HEK293 (cell line): Measurements from ENCODE around the gene BBS9.

Experiments used
- CTCF ChIA-PET: fragments of 350-600 bp; formaldehyde crosslinking; extraction: SDS; loops from one replicate; lab custom pipeline; 2021; ENCODE audit warnings: antibody characterized with exemption; lab: Yijun Ruan, JAX
- POLR2A ChIA-PET: fragments of 300-600 bp; formaldehyde crosslinking; extraction: SDS; loops from one replicate; lab custom pipeline; 2020; ENCODE audit warnings: antibody characterized with exemption, inconsistent platforms; lab: Yijun Ruan, JAX
- H3K27ac ChIP-seq: fragments of 200-500 bp; sonication (Bioruptor generic); 2 replicates; pipeline ENCODE4 v1.5.1; 2014; ENCODE audit warnings: low read depth, low read length, control low read depth, inconsistent platforms; ENCODE audit errors: extremely low read depth
- H3K36me3 ChIP-seq, 2 experiments: fragments of 200-500 bp in 1 of 2; sonication (Bioruptor generic) in 1 of 2; 1 replicate in 1 of 2; 2 replicates in 1 of 2; pipeline ENCODE4 v1.5.1; 2014 to 2017; ENCODE audit warnings: inconsistent platforms in 2 of 2, low read length in 2 of 2; ENCODE audit not compliant: control insufficient read depth in 2 of 2, insufficient read depth in 1 of 2
- H3K4me1 ChIP-seq: fragments of 200-500 bp; sonication (Bioruptor generic); 2 replicates; pipeline ENCODE4 v1.5.1; 2014; ENCODE audit warnings: mild to moderate bottlenecking, low read length, inconsistent platforms; ENCODE audit not compliant: control insufficient read depth, insufficient read depth
- H3K4me3 ChIP-seq: 2 replicates; pipeline ENCODE4 v1.5.1; 2011; ENCODE audit warnings: low read depth, mild to moderate bottlenecking, control low read depth, low read length, moderate library complexity
- H3K9me3 ChIP-seq: fragments of 200-500 bp; sonication (Bioruptor generic); 2 replicates; pipeline ENCODE4 v1.5.1; 2014; ENCODE audit warnings: low read depth, low read length, inconsistent platforms; ENCODE audit not compliant: control insufficient read depth, insufficient read depth
- EGR2 ChIP-seq: fragments of 450-650 bp; formaldehyde crosslinking; IDR thresholded peaks from 2 replicates; pipeline ENCODE4 v1.5.1; 2016; ENCODE audit warnings: low read depth, missing biosample characterization, missing genetic modification characterization
- GFI1B ChIP-seq: fragments of 450-650 bp; formaldehyde crosslinking; IDR thresholded peaks from 2 replicates; pipeline ENCODE4 v1.5.1; 2016; ENCODE audit warnings: missing biosample characterization, missing genetic modification characterization
- KLF8 ChIP-seq: fragments of 450-650 bp; formaldehyde crosslinking; IDR thresholded peaks from 2 replicates; pipeline ENCODE4 v1.5.1; 2016; ENCODE audit warnings: missing biosample characterization, missing genetic modification characterization
- KLF9 ChIP-seq: fragments of 450-650 bp; formaldehyde crosslinking; IDR thresholded peaks from 2 replicates; pipeline ENCODE4 v1.5.1; 2016; ENCODE audit warnings: missing biosample characterization, missing genetic modification characterization, low read depth
- ZNF148 ChIP-seq: fragments of 450-650 bp; formaldehyde crosslinking; IDR thresholded peaks from 2 replicates; pipeline ENCODE4 v1.5.0; 2017; ENCODE audit warnings: missing biosample characterization, missing genetic modification characterization, borderline replicate concordance
- ZNF16 ChIP-seq: fragments of 450-650 bp; formaldehyde crosslinking; IDR thresholded peaks from 2 replicates; pipeline ENCODE4 v1.5.1; 2016; ENCODE audit warnings: low read depth, missing biosample characterization, missing genetic modification characterization
- ZNF211 ChIP-seq: fragments of 450-650 bp; formaldehyde crosslinking; IDR thresholded peaks from 2 replicates; pipeline ENCODE4 v1.5.1; 2016; ENCODE audit warnings: low read depth, missing biosample characterization, missing genetic modification characterization
- ZNF23 ChIP-seq: fragments of 450-650 bp; formaldehyde crosslinking; IDR thresholded peaks from 2 replicates; pipeline ENCODE4 v1.5.1; 2016; ENCODE audit warnings: missing biosample characterization, missing genetic modification characterization, borderline replicate concordance
- ZNF274 ChIP-seq, 2 experiments: fragments of 200-500 bp in 1 of 2; fragments of 450-650 bp in 1 of 2; sonication (Bioruptor generic) in 1 of 2; formaldehyde crosslinking in 1 of 2; IDR thresholded peaks; 2 replicates each; pipeline versions ENCODE4 v1.5.1 to v1.6.1; 2014 to 2016; ENCODE audit warnings: borderline replicate concordance in 1 of 2, inconsistent platforms in 1 of 2, low read length in 1 of 2, missing biosample characterization in 1 of 2, missing genetic modification characterization in 1 of 2
- ZNF37A ChIP-seq: fragments of 450-650 bp; IDR thresholded peaks from 2 replicates; pipeline ENCODE4 v1.5.1; 2018; ENCODE audit warnings: missing biosample characterization, missing genetic modification characterization
- ZNF473 ChIP-seq: fragments of 450-650 bp; formaldehyde crosslinking; IDR thresholded peaks from 2 replicates; pipeline ENCODE4 v1.5.1; 2017; ENCODE audit warnings: missing biosample characterization, missing genetic modification characterization
- ZNF549 ChIP-seq: fragments of 450-650 bp; IDR thresholded peaks from 2 replicates; pipeline ENCODE4 v1.5.1; 2018; ENCODE audit warnings: missing biosample characterization, missing genetic modification characterization, mild to moderate bottlenecking, inconsistent platforms, moderate library complexity
- ZNF585B ChIP-seq: fragments of 450-650 bp; formaldehyde crosslinking; IDR thresholded peaks from 2 replicates; pipeline ENCODE4 v1.5.1; 2016; ENCODE audit warnings: missing biosample characterization, missing genetic modification characterization
- ZNF660 ChIP-seq: fragments of 450-650 bp; IDR thresholded peaks from 2 replicates; pipeline ENCODE4 v1.5.1; 2018; ENCODE audit warnings: missing biosample characterization, mild to moderate bottlenecking, missing genetic modification characterization
- ZNF76 ChIP-seq: fragments of 450-650 bp; formaldehyde crosslinking; IDR thresholded peaks from 2 replicates; pipeline ENCODE4; 2016; ENCODE audit warnings: low read depth, missing biosample characterization, missing genetic modification characterization, borderline replicate concordance
- ZNF768 ChIP-seq: fragments of 450-650 bp; formaldehyde crosslinking; IDR thresholded peaks from 2 replicates; pipeline ENCODE4 v1.5.1; 2018; ENCODE audit warnings: missing biosample characterization, mild to moderate bottlenecking, missing genetic modification characterization
- ZNF777 ChIP-seq: fragments of 450-650 bp; formaldehyde crosslinking; IDR thresholded peaks from 2 replicates; pipeline ENCODE4 v1.5.1; 2017; ENCODE audit warnings: missing biosample characterization, missing genetic modification characterization, borderline replicate concordance
- TF ChIP-seq, protein P1 (sequence below): fragments of 450-650 bp; formaldehyde crosslinking; IDR thresholded peaks from 2 replicates; pipeline ENCODE4 v1.5.1; 2016; ENCODE audit warnings: missing biosample characterization, missing genetic modification characterization
- TF ChIP-seq, protein P2 (sequence below): fragments of 450-650 bp; formaldehyde crosslinking; IDR thresholded peaks from 2 replicates; pipeline ENCODE4 v1.5.1; 2016; ENCODE audit warnings: missing biosample characterization, missing genetic modification characterization
- TF ChIP-seq, protein P3 (sequence below): fragments of 450-650 bp; formaldehyde crosslinking; IDR thresholded peaks from 2 replicates; pipeline ENCODE4; 2016; ENCODE audit warnings: missing biosample characterization, missing genetic modification characterization

The BBS9 gene

DNA sequence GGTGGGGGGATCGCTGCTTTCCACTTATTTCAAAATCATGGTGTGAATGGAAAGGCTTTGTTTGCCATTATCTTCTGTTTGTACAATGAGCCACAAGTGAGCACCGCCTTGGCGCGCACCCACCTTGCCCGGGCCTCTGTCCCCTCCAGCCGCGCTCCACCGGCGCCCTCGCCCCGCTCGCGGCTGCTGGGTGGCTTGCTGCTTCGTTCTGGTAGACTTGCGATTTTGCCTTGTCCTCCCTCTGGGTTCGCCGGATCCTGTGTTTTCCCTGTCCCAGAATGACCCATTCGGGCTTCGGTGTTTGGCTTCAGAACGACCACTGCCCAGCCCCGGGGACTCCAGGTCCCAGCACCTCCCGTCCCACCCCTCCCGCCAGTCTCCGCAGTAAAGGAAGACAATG lies 503.0 kb downstream of the BBS9 start:
- Histone ChIP-seq H3K36me3 (no peaks in the 10 kb centered on the region), H3K27ac (no peak overlapping the region), H3K4me1 (peaks cover 5% of the 10 kb centered on the region; the same call in 1 of the 2 replicates), H3K9me3 (no peaks in the 10 kb centered on the region), H3K4me3 (no peak overlapping the region)
- TF ChIP-seq ZNF585B: no peak
- TF ChIP-seq, protein P1, sequence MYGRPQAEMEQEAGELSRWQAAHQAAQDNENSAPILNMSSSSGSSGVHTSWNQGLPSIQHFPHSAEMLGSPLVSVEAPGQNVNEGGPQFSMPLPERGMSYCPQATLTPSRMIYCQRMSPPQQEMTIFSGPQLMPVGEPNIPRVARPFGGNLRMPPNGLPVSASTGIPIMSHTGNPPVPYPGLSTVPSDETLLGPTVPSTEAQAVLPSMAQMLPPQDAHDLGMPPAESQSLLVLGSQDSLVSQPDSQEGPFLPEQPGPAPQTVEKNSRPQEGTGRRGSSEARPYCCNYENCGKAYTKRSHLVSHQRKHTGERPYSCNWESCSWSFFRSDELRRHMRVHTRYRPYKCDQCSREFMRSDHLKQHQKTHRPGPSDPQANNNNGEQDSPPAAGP (tag by site-specific recombination): no peak
- no peak for TF ChIP-seq ZNF660 (tag by site-specific recombination)
- TF ChIP-seq KLF8 (tag by site-specific recombination): no peak
- TF ChIP-seq ZNF16: no peak
- TF ChIP-seq ZNF777: no peak
- no peak for TF ChIP-seq ZNF23 (tag by site-specific recombination)
- ChIA-PET CTCF (no interaction called here), POLR2A (no interaction called here)

GRCh38 chr7:33632840-33633525 lies 503.6 kb downstream of the BBS9 start:
- no peaks in the 10 kb centered on the region for H3K9me3 ChIP-seq
- CTCF ChIA-PET: no interaction called here
- TF ChIP-seq KLF9 (tag by site-specific recombination) (no peak), ZNF473 (tag by site-specific recombination) (no peak), ZNF76 (tag by site-specific recombination) (no peak), ZNF274 (IDR thresholded peaks at IDR 0.05; ENCODE audit: low read length) (no peak), ZNF274 (tag by site-specific recombination; IDR thresholded peaks at IDR 0.05; ENCODE audit: borderline replicate concordance) (no peak), ZNF148 (tag by site-specific recombination) (no peak), ZNF23 (tag by site-specific recombination) (no peak), ZNF768 (tag by site-specific recombination) (no peak), GFI1B (tag by site-specific recombination) (no peak)
- TF ChIP-seq, protein P2, sequence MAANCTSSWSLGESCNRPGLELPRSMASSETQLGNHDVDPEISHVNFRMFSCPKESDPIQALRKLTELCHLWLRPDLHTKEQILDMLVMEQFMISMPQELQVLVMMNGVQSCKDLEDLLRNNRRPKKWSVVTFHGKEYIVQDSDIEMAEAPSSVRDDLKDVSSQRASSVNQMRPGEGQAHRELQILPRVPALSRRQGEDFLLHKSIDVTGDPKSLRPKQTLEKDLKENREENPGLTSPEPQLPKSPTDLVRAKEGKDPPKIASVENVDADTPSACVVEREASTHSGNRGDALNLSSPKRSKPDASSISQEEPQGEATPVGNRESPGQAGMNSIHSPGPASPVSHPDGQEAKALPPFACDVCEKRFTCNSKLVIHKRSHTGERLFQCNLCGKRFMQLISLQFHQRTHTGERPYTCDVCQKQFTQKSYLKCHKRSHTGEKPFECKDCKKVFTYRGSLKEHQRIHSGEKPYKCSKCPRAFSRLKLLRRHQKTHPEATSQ (tag by site-specific recombination): no peak
- POLR2A ChIA-PET: no interaction called here
- H3K4me3 ChIP-seq: no peak overlapping the region
- no peak overlapping the region for H3K27ac ChIP-seq
- H3K4me1 ChIP-seq: peaks cover 5% of the 10 kb centered on the region; the same call in 1 of the 2 replicates
- no peaks in the 10 kb centered on the region for H3K36me3 ChIP-seq

GRCh38 chr7:33634606-33635005 lies 505.2 kb downstream of the BBS9 start:
- POLR2A ChIA-PET: no interaction called here
- TF ChIP-seq ZNF211 (tag by site-specific recombination) (no peak), ZNF549 (tag by site-specific recombination) (no peak), EGR2 (tag by site-specific recombination) (no peak), ZNF37A (no peak)
- TF ChIP-seq, protein P3, sequence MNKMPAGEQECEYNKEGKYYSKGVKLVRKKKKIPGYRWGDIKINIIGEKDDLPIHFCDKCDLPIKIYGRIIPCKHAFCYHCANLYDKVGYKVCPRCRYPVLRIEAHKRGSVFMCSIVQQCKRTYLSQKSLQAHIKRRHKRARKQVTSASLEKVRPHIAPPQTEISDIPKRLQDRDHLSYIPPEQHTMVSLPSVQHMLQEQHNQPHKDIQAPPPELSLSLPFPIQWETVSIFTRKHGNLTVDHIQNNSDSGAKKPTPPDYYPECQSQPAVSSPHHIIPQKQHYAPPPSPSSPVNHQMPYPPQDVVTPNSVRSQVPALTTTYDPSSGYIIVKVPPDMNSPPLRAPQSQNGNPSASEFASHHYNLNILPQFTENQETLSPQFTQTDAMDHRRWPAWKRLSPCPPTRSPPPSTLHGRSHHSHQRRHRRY (tag by site-specific recombination): no peak

More at GRCh38 chr7:33634606-33635005, 505.2 kb downstream of the BBS9 start:
- H3K4me1 ChIP-seq: peaks cover 1% of the 10 kb centered on the region; the same call in 1 of the 2 replicates
- H3K36me3 ChIP-seq: no peaks in the 10 kb centered on the region
- CTCF ChIA-PET: no interaction called here
- no peak overlapping the region for H3K4me3 ChIP-seq
- H3K9me3 ChIP-seq: no peaks in the 10 kb centered on the region
- H3K27ac ChIP-seq: no peak overlapping the region
